NB4 (cell line): Measurements from ENCODE around the gene PDK2.

Experiments used
- MYC ChIP-seq: IDR thresholded peaks from 2 replicates; pipeline ENCODE4 v1.6.1; 2011; ENCODE audit warnings: low read depth, low read length
- POLR2A ChIP-seq: IDR thresholded peaks from 2 replicates; pipeline ENCODE4 v1.6.1; 2011; ENCODE audit warnings: mild to moderate bottlenecking; ENCODE audit not compliant: insufficient read length; ENCODE audit errors: extremely low read depth
- TF ChIP-seq, protein P1 (sequence below): IDR thresholded peaks from one replicate; pipeline ENCODE4 v1.5.1; 2012; ENCODE audit warnings: low read depth, low read length
- TF ChIP-seq, protein P2 (sequence below): IDR thresholded peaks from 2 replicates; pipeline ENCODE4 v1.6.1; 2011; ENCODE audit warnings: low read depth, low read length

DNA sequence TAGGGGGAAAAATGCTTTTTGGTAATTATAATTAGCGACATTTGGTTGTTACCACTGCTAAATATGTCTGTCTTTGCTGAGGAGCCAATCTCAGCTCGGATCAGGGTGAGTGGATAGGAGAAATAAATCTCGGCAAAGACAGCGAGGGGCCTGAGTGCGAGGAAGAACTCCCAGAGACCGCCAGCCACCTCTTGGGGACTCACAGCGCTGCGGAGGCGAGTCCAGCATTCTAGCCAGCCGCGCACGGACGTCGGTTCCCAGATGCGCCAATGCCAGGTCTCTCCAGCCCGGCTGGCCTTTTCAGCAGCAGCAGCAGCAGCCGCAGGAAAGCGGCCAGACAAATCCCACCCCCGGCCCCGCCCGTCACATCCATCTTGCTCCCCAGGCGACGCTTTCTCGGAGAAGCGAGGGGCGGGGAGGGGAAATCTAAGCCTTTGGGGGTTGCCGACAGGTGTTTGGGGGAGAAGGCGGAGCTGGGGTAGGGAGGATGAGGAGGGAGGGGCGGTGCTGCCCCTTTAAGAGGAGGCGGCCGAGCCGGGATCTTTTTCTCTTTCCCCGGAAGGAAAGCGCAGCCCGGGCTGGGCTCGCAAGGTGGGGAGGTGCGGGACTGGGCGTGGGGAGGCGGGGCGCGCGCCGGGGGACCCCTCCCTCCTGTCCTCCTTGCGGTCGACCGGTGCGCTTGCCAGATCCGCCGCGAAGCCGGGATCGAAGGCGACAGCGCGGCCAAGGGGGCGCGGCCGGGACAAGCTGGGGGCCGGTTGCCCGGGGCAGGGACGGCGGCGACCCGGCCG lies 39.5 kb upstream of the PDK2 start, which contains the start of gene ITGA3:
- TF ChIP-seq, protein P1, sequence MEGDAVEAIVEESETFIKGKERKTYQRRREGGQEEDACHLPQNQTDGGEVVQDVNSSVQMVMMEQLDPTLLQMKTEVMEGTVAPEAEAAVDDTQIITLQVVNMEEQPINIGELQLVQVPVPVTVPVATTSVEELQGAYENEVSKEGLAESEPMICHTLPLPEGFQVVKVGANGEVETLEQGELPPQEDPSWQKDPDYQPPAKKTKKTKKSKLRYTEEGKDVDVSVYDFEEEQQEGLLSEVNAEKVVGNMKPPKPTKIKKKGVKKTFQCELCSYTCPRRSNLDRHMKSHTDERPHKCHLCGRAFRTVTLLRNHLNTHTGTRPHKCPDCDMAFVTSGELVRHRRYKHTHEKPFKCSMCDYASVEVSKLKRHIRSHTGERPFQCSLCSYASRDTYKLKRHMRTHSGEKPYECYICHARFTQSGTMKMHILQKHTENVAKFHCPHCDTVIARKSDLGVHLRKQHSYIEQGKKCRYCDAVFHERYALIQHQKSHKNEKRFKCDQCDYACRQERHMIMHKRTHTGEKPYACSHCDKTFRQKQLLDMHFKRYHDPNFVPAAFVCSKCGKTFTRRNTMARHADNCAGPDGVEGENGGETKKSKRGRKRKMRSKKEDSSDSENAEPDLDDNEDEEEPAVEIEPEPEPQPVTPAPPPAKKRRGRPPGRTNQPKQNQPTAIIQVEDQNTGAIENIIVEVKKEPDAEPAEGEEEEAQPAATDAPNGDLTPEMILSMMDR, result no peak
- TF ChIP-seq, protein P2, sequence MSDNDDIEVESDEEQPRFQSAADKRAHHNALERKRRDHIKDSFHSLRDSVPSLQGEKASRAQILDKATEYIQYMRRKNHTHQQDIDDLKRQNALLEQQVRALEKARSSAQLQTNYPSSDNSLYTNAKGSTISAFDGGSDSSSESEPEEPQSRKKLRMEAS, result no peak
- TF ChIP-seq POLR2A (no peak), MYC (no peak)
